ENCODE results near the gene IL1R1. TPM values are rescaled to one million over a fixed set of nuclear protein-coding genes. Genes with fewer than 3 reads are reported as not detected.

The IL1R1 gene
- total and polyA plus RNA-seq, 10 of the 15 experiments (the other 5 are each of a cell fraction or from before 2014, with no cell fraction given), result 0.17 to 13.2 (median 0.53) TPM

- TF ChIP-seq, protein P1, sequence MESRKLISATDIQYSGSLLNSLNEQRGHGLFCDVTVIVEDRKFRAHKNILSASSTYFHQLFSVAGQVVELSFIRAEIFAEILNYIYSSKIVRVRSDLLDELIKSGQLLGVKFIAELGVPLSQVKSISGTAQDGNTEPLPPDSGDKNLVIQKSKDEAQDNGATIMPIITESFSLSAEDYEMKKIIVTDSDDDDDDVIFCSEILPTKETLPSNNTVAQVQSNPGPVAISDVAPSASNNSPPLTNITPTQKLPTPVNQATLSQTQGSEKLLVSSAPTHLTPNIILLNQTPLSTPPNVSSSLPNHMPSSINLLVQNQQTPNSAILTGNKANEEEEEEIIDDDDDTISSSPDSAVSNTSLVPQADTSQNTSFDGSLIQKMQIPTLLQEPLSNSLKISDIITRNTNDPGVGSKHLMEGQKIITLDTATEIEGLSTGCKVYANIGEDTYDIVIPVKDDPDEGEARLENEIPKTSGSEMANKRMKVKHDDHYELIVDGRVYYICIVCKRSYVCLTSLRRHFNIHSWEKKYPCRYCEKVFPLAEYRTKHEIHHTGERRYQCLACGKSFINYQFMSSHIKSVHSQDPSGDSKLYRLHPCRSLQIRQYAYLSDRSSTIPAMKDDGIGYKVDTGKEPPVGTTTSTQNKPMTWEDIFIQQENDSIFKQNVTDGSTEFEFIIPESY (IDR thresholded peaks at IDR 0.05), result no peak
These were observed 42.0 kb downstream of the IL1R1 start (continued) for GRCh38 chr2:102184568-102184967.

GRCh38 chr2:102185347-102185746, 42.8 kb downstream of the IL1R1 start:
- ChIA-PET SMC1A (ENCODE audit: uncharacterized antibody, unreplicated experiment) (interaction anchor here (0.9 to 1.6 kb wide), 4 partner anchors 22 to 60 kb away, joined by 3 to 10 read pairs (median 3); no protein-coding TSS in a partner anchor), POLR2A (no interaction called here), CTCF (interaction anchor here (0.7 to 2.2 kb wide), 6 partner anchors 9 to 57 kb away, joined by 3 to 9 read pairs (median 3); no protein-coding TSS in a partner anchor), RAD21 (ENCODE audit: unreplicated experiment) (interaction anchor here (0.9 to 1.3 kb wide), 2 partner anchors 38 to 55 kb away, joined by 3 to 4 read pairs; no protein-coding TSS in a partner anchor)
- WGBS (ENCODE audit: insufficient coverage, insufficient replicate concordance, low lambda C conversion rate, missing lambda C conversion rate), result 0% methylated on average over 2 of the region's 2 CpGs
- ATAC-seq (no peak), FAIRE-seq (no peak), DNase-seq (ENCODE audit: low read depth, low spot score) (no peak)
- in situ Hi-C loops (cut with MboI) (no loop called here), intact Hi-C loops (cut with micrococcal nuclease; ENCODE audit: unreplicated experiment) (no loop called here)
- Histone ChIP-seq H2AFZ (ENCODE audit: control insufficient read depth, low read depth, low read length) (no peak overlapping the region), H3K79me2 (ENCODE audit: control insufficient read depth, insufficient read depth, low read length) (no peaks in the 10 kb centered on the region), H3K27me3 (replicated peaks in 1 of 2; ENCODE audit: control insufficient read depth in 2 of 2, insufficient read depth in 2 of 2, low read length in 1 of 2) (no peaks in the 10 kb centered on the region; a peak in 2 of 4 replicates), H3K4me2 (ENCODE audit: control insufficient read depth, insufficient read depth) (no peak overlapping the region), H3K27ac (ENCODE audit: control insufficient read depth, insufficient read depth) (no peak overlapping the region), H3K4me1 (ENCODE audit: control insufficient read depth, insufficient read depth, low read length) (no peaks in the 10 kb centered on the region), H3K9ac (ENCODE audit: control insufficient read depth, insufficient read depth, low read length) (no peak overlapping the region), H4K20me1 (ENCODE audit: control insufficient read depth, insufficient read depth) (no peaks in the 10 kb centered on the region), H3K9me3 (replicated peaks; ENCODE audit: control insufficient read depth, insufficient read depth, low read length) (no peaks in the 10 kb centered on the region; the same call in 2 of the 3 replicates), H3K36me3 (ENCODE audit: control insufficient read depth in 2 of 2, insufficient read depth in 2 of 2, low read length in 1 of 2) (no peaks in the 10 kb centered on the region), H3K4me3 (no peak overlapping the region)
- TF ChIP-seq, protein P2, sequence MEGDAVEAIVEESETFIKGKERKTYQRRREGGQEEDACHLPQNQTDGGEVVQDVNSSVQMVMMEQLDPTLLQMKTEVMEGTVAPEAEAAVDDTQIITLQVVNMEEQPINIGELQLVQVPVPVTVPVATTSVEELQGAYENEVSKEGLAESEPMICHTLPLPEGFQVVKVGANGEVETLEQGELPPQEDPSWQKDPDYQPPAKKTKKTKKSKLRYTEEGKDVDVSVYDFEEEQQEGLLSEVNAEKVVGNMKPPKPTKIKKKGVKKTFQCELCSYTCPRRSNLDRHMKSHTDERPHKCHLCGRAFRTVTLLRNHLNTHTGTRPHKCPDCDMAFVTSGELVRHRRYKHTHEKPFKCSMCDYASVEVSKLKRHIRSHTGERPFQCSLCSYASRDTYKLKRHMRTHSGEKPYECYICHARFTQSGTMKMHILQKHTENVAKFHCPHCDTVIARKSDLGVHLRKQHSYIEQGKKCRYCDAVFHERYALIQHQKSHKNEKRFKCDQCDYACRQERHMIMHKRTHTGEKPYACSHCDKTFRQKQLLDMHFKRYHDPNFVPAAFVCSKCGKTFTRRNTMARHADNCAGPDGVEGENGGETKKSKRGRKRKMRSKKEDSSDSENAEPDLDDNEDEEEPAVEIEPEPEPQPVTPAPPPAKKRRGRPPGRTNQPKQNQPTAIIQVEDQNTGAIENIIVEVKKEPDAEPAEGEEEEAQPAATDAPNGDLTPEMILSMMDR (IDR thresholded peaks at IDR 0.05 in 2 of 3, conservative IDR thresholded peaks at IDR 0.05 in 1 of 3; ENCODE audit: control insufficient read depth in 2 of 3, extremely low read depth in 1 of 3, insufficient read depth in 1 of 3, low read depth in 3 of 3, low read length in 3 of 3), result peak; percentile 16 to 30 (median 27); a peak in 3 of 6 replicates
- TF ChIP-seq MTA2 (IDR thresholded peaks at IDR 0.05; ENCODE audit: low read depth), result no peak
- BruUV-seq (replicated peaks), result no TSS peak
